ENCODE measurements around the gene TEF.

DNA sequence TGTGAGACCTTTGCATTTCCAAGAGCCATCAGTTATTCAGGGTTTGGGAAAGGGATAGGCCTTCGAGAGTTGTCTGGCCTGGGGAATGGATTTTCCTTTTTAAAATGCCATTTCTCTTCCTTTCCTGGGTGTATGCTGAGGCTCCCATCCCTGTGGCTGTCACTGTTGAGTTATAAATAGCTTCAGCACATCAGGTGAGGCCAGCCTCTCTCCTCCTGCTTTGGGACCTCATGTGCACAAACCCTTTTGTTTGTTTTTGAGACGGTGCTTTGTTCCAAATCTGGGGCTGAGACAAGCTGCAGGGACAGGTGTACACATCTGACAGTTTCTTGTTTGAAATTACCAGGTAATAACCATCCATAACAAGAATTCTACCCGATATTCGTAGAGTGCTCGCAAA is 1.3 kb downstream of the TEF start:
- TF ChIP-seq, protein P1, sequence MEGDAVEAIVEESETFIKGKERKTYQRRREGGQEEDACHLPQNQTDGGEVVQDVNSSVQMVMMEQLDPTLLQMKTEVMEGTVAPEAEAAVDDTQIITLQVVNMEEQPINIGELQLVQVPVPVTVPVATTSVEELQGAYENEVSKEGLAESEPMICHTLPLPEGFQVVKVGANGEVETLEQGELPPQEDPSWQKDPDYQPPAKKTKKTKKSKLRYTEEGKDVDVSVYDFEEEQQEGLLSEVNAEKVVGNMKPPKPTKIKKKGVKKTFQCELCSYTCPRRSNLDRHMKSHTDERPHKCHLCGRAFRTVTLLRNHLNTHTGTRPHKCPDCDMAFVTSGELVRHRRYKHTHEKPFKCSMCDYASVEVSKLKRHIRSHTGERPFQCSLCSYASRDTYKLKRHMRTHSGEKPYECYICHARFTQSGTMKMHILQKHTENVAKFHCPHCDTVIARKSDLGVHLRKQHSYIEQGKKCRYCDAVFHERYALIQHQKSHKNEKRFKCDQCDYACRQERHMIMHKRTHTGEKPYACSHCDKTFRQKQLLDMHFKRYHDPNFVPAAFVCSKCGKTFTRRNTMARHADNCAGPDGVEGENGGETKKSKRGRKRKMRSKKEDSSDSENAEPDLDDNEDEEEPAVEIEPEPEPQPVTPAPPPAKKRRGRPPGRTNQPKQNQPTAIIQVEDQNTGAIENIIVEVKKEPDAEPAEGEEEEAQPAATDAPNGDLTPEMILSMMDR (IDR thresholded peaks at IDR 0.05; ENCODE audit: insufficient read depth, low read length, poor library complexity, severe bottlenecking): no peak
- TF ChIP-seq EZH2phosphoT487 (conservative IDR thresholded peaks at IDR 0.05; ENCODE audit: low read length): no peak

Measured in SU-DHL-6 (cell line).